ENCODE measurements around the gene PAX8. TPM values are rescaled to one million over a fixed set of nuclear protein-coding genes. Genes with fewer than 3 reads are reported as not detected.
A peak's percentile ranks its signal among the peaks of the same experiment; 100 is the strongest.

The PAX8 gene
- total RNA-seq, 2 donors from 2014 or later, result 0.13 to 1.9 TPM

DNA sequence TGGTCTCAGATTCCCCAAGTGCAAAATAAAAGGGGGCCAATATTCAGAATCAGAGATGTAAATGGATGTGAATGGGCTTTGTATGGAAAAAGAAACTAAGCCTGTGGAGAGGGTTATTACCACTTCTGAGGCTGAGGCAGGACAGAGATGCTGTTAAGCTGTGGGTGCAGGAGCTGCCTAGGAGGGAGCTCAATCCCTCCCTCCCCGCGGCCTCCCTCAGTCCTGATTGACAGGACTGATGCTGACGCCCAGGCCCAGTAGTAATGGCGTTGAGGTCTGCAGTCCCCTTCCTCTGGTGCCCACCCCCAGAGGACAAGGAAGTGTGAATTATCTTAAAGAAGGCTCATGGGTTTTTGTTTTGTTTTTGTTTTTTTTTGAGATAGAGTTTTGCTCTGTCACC, 64.6 kb downstream of the PAX8 start:
- no peak for ATAC-seq
- DNase-seq, result no peak
- intact Hi-C loops (cut with DNase I), result no loop called here

DNA sequence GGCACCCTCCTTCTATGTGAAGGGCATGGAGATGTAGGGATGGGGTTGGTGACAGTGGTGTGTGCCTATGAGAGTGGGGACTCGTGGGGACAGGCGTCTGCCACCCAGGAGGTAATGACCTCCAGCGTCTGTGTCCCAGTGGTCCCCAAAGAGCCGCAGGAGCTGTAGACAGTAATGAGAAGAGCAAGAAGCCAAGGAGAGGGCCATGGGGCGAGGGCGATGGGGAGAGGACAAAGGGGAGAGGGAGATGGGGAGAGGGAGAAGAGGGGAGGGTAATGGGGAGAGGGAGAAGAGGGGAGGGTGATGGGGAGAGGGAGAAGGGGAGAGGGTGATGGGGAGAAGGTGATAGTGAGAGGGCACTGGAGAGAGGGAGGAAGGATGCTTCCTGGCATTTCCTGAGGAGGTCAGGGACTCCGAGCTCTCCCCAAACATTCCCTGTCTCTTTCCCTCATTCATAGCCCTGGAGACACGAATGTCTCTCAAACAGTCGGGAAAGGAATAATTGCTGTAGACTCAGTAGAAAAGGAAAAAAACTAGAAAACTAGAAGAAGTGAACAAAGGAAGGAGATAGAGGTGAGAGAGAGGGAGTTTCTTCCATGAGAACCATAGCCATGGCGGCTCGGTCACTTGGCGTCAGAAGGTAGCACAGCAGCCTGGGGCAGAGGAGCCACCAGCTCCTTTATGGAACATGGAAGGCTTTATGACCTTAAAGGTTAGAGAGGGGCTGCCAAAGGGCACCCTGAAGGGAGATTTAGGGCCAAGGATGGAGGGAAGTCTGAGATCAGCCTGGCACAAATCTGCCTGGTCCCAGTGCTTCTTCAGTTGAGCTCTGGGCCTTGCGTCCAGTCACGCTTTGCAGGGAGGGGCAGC, 65.4 kb downstream of the PAX8 start:
- no peak for ATAC-seq

DNA sequence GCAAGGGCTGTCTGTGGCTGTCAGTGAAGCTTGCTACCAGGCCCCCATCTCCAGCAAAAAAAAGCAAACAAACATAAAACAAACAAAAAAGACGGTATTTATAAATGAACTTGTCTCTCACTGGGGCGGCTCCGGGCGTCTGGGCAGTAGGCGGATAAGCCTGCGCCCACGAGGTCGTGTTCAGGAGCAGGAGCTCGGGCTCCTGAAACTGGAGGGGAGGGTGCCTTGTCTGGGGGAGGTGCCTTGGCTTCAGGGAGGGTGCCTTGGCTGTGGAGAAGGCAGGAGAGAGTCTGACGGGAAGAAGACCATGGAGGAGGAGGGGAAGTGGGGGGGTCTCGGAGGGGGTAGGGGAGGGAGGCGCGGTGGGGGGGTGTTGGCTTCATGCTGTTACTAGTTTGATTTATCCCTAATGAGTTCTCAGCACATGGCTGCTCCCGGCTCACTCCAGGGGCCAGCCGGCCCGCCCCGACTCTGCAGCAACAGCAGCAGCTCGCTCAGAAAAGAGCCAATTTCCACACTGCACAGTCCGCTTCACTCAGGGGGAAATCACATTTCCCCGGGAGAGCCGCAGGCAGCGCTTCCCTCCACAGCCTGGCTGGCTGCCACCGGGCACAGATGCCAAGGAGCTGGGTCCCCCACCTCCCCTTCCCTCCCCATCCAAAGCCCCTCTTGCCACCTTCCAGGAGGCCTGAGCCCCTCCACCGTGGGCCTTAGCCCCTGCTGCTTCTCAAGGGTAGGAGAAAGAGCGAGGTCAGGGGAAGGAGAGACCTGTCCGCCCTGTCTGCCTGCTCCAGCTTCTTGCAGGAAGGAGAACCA, 66.3 kb downstream of the PAX8 start:
- ATAC-seq (peak; percentile 46 to 83), DNase-seq (peak; percentile 66)
- intact Hi-C loops (cut with DNase I), result no loop called here

More for the DNA sequence above, 65.4 kb downstream of the PAX8 start:
- intact Hi-C loops (cut with DNase I), result no loop called here
- no peak for DNase-seq

- intact Hi-C loops (cut with DNase I), result no loop called here
- ATAC-seq (peak in 1 of 2 donors; percentile 82), DNase-seq (peak; percentile 61)
Measured at GRCh38 chr2:113211226-113212105, 67.3 kb downstream of the PAX8 start.

- intact Hi-C loops (cut with DNase I), result loop anchor here in 1 of 2 donors (10.0 kb wide), 1 partner anchor 165 kb away; no protein-coding TSS in a partner anchor
- DNase-seq (no peak), ATAC-seq (no peak)
Measured at GRCh38 chr2:113209646-113210171, 69.0 kb downstream of the PAX8 start.

DNA sequence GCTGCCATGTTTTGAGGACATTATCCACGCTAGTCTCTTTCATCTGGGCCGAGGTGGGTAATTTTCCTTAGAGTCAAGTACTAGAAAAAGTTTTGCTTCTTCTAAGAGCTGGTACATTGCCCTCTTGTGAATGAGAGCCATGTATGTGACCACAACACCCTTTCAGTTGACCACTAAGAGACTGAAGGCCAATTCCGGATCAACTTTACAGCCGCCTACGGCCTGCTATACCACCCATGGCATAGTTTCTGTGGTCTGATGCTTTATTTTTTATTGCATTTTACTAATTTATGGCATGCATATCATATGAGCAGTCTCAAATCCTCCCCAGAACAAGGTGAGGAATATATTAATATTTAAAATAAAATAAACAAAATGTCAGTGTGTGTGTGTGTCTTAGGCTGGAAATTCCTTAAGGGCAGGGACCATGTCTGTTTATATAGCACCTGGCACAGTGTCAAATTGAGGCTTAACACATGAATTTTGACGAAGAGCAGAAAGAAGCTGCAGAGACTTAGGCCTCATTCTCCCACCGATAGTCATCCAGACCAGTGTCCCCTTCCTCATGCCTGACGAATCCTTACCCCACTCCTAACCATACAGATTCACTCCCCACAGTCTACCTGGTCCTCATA, 69.6 kb downstream of the PAX8 start:
- intact Hi-C loops (cut with DNase I), result loop anchor here in 1 of 2 donors (10.0 kb wide), 1 partner anchor 166 kb away; no protein-coding TSS in a partner anchor

GRCh38 chr2:113208396-113208795, 70.3 kb downstream of the PAX8 start:
- no peak for ATAC-seq
- no peak for DNase-seq
- intact Hi-C loops (cut with DNase I), result loop anchor here in 1 of 2 donors (10.0 kb wide), 1 partner anchor 166 kb away; no protein-coding TSS in a partner anchor

More for the DNA sequence above, 69.6 kb downstream of the PAX8 start:
- ATAC-seq, result no peak
- DNase-seq, result no peak

DNA sequence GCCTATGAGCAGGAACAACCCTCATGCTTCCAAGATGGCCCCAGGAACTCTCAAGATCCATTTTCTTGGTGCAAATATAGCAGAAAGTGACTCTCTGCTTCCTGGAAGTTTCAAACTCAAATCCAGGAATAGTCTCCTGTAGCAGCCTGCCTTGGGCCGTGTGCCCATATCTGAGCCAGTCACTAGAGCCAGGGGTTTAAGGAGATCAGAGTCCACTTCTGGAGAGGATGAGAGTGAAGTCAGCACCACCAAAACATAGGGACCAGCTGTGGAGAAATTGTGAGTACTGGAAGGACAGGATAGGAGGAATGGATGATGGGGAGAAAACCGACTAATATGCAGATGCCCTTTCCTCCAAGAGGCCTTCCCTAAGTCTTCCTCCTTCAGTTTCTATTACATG, 71.7 kb downstream of the PAX8 start:
- intact Hi-C loops (cut with DNase I), result loop anchor here in 1 of 2 donors (10.0 kb wide), 1 partner anchor 168 kb away; no protein-coding TSS in a partner anchor
- ATAC-seq (no peak), DNase-seq (no peak)

GRCh38 chr2:113206251-113206650, 72.5 kb downstream of the PAX8 start:
- DNase-seq, result no peak
- ATAC-seq, result no peak
- intact Hi-C loops (cut with DNase I), result loop anchor here in 1 of 2 donors (10.0 kb wide), 1 partner anchor 169 kb away; no protein-coding TSS in a partner anchor

DNA sequence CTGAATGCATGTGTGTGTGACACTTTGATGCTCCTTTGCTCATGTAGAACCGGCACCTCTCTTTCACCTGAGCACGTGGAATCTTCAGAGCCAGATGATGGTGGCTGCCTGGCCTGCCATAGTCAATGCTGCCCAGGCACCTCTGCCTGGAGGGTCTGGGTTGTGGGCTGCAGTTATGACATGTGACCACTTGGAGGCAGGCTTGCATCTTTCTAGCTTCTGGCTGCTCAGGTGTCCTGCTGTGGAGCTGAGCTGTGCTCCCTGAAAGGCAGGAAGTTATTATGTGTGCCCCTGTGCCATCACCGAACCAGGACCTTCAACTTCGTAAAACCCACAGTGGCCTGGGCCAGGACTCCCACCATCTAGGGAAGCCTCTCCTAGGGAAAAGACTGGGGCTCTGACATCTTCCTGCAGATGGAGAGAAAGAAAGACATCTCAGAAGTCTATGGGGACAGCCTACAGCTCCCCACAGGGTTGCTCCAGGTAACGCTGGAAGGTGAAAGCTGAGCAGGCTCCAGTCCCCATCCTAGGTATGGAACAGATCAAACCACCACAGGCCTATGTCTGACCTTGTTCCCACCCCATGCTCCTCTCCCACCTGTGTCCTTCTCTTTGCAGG, 74.7 kb downstream of the PAX8 start:
- ATAC-seq, result peak; percentile 68 to 75
- DNase-seq, result peak; percentile 69
- intact Hi-C loops (cut with DNase I), result loop anchor here (2.0 to 10.0 kb wide), 5 partner anchors 43 to 171 kb away; no protein-coding TSS in a partner anchor

- ATAC-seq (no peak), DNase-seq (no peak)
- intact Hi-C loops (cut with DNase I), result loop anchor here (5.0 to 10.0 kb wide), 4 partner anchors 44 to 172 kb away; no protein-coding TSS in a partner anchor
Measured at GRCh38 chr2:113203217-113203530, 75.5 kb downstream of the PAX8 start.

DNA sequence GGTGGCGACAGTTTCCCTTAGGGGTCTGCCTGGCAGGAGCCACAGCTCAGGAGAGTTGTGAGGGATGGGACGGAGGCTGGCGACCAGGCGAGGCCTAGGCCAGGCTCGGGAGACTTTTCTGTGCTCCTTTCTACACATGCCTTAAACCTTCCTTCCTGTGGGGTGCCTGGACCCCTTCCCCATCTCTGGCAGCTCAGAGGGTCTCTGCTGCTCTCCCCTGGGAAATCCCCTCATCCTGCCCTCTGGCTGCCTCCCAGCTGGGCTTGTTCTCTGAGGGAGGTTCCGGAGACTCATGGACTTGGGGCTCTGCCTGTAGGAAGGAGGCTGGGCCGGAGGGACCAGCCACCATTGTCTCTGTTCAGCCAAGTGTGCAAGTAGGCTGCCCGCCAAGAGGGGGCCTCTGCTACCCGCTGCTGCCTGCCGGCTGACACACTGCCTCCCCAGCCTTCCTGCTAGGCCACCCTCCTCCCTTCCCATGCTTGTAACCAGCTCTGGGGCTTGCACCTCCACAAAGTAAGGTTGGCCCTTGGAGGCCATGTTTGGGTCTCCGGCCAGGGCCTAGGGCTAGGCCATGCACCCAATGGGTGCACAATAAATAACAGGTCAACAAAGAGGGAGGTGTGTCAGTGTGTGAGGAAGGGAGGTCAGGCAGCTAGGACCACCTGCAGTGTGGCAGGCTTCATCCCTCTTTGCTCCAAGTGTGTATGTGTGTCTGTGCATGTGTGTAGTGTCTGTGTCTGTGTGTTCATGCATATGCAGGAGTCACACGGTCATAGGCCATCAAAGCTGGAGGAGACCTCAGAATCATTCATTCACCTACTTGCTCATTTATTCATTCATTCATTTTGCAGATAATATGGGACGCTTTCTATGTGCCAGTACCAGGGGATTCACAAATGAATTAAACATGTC, 76.2 kb downstream of the PAX8 start:
- ATAC-seq, result no peak
- no peak for DNase-seq
- intact Hi-C loops (cut with DNase I), result loop anchor here (5.0 to 10.0 kb wide), 4 partner anchors 45 to 172 kb away; no protein-coding TSS in a partner anchor

GRCh38 chr2:113201496-113202304, 77.0 kb downstream of the PAX8 start:
- intact Hi-C loops (cut with DNase I), result loop anchor here (2.0 to 10.0 kb wide), 5 partner anchors 46 to 173 kb away; no protein-coding TSS in a partner anchor
- ATAC-seq (no peak), DNase-seq (no peak)

- DNase-seq (no peak), ATAC-seq (no peak)
- intact Hi-C loops (cut with DNase I), result loop anchor here (2.0 to 10.0 kb wide), 5 partner anchors 46 to 174 kb away; no protein-coding TSS in a partner anchor
Measured at GRCh38 chr2:113200736-113201490, 77.8 kb downstream of the PAX8 start.

DNA sequence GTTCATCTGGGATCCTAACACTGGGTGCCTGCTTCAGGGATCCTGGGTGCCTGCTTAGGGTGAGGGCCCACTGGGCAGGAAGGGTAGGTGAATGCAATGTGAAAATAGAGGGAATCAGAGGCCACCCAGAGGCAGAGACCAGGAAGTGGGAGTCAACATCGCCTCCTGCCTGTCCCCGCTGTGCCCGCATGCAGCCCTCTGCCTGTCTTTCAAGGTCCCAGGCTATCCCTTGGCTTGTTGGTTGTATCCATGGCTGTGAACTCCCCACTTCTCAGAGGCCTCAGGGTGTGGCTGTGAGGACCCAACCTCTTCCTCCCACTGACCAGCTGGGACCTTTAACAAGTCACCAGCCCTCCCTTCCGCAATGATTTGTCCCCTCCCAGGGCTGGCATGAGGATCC, 78.5 kb downstream of the PAX8 start:
- intact Hi-C loops (cut with DNase I), result loop anchor here (2.0 to 10.0 kb wide), 5 partner anchors 47 to 175 kb away; no protein-coding TSS in a partner anchor
- DNase-seq (no peak), ATAC-seq (no peak)

Measured in left cardiac atrium (tissue), 4 donors.